ENCODE data around the gene AFF1.
"Not testable (repeated sequence)": the region's sequence is repeated elsewhere in the genome, so short reads cannot be mapped to it uniquely, and the experiment has no call there.

AFF1 gene

DNA sequence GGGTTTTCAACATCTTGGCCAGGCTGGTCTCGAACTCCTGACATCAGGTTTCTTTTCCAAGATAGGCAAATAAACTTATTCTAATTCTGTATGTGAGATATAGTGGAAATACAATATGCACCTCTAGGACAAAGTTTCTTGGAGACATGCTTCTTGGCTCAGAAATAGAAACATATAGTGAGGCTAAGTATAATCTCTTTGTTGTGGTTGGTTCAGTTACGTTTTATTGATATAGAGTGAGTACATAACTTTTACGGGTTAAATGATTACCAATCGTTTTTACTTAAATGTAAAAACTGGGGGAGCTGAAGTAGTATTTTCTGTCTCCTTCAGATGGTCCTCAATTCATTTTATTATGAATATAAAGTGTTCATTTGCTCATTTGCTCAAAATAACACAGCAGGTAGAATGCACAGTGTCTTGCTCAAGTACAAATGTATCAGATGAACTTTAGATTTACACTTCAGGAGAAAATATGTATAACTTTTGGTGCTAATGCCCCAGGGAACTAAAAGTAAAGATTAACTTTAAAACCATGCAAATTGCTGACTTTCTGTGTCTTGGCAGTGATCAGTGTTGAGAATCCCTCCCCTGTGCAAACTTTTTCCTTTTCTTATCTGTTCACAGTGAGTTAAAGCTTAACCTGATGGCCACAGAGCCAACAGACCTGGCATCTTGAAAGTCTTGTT, 77.6 kb downstream of the AFF1 start:
- no peak for DNase-seq

DNA sequence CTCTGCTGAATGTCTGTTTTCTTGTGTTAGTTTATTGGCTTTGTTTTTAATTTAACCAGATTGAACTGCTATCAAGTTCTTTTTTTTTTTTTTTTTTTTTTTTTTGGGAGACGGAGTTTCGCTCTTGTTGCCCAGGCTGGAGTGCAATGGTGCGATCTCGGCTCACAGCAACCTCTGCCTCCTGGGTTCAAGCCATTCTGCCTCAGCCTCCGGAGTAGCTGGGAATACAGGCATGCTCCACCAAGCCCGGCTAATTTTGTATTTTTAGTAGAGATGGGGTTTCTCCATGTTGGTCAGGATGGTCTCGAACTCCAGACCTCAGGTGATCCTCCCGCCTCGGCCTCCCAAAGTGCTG, 78.1 kb downstream of the AFF1 start:
- DNase-seq = not testable (repeated sequence)

GRCh38 chr4:87014284-87014782, 79.5 kb downstream of the AFF1 start:
- no peak for DNase-seq

DNA sequence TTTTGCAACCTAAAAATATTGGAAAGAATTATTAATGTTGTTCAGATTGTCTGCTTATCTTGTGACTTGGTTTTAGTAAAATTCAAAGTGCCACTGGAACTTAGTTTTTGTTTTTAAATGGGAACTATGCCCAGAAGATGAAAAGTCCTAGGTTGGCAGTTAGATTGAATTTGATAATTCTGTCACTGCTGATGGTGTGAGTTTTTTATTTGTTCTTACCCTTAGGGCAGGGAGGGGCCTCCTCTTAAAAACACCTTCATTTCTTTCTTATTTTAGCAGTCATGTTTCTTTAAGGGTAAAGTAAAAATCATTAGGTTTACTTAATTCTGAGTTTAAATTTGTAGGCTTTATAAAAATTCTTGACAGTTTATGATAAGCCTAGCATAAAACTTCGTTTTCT, 80.6 kb downstream of the AFF1 start:
- DNase-seq = no peak

- DNase-seq = no peak
Measured at GRCh38 chr4:87017580-87018342, 83.0 kb downstream of the AFF1 start.

- DNase-seq = no peak
Measured at GRCh38 chr4:87018753-87019152, 83.9 kb downstream of the AFF1 start.

DNA sequence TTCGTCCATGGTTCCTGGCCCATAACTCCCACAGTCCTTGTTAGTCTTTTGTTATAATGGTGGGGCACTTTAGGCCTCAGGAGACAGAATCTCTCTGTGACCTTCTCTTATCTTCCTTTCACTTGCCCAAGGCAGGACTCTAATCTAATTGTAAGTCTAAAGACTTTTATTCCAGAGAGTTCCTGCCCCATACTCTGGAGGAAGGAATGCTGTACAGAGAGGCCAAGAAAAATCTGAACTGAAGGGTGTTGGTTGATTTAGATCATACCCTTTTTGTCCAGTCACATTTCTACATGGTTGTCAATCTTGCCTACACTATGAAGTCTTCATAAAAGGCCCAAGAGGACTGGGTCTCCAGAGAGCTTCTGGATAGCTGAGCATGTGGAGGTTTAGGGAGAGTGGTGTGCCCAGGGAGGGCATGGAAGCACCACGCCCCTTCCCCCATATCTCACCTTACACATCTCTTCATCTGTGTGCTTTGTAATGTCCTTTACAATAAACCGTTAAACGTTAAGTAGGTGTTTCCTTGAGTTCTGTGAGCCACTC, 84.5 kb downstream of the AFF1 start:
- DNase-seq = no peak

- DNase-seq = no peak
Measured at GRCh38 chr4:87019898-87020297, 85.1 kb downstream of the AFF1 start.

DNA sequence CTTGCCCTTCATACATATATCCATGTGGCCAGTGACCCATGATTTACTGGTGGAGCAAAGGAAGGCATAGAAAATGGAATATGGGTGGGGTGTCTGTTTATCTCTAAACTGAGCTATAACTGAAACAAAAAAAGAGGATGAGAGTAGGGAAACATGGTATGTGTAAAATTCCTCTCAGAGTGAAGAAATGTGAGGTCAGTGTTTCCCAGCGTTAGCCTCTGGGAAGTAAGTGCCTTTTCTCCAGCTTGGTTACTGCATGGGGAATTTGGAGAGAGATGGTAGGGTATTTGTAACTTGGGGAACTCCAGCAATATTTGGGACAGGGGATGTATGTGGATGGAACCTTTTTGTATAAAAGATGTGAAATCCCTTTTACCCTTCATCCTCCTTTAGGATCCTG, 89.4 kb downstream of the AFF1 start:
- no peak for DNase-seq

DNA sequence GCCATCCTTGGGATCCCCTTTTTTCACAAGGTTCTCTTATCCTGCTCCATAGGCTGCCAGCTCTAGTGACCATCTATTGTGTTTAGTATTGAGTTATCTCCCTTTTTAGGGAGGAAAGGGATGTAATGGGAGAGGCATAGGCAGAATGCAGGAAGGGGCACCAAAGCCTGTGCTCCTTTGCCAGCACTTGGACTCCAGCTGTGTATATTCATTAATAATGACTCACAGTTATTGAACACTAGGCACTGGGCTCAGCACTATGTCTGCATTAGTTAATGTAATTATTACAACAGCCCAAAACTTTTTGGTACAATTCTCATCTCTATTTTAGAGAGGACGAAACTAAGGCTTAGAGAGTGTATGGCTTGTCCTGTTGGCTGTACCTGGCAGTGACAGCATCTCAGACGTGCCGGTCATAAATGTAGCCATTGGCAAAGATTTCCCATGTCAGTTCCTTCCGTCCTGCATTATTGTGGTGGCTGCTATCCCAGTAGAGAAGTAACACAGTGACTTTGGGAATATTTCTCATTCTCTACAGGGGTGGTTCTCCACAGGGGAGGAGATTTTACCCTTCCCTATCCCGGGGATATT, 90.3 kb downstream of the AFF1 start:
- no peak for DNase-seq

- no peak for DNase-seq
Measured at GRCh38 chr4:87025614-87026041, 90.8 kb downstream of the AFF1 start.

- no peak for DNase-seq
Measured at GRCh38 chr4:87026800-87027495, 92.1 kb downstream of the AFF1 start.

GRCh38 chr4:87029356-87029755, 94.5 kb downstream of the AFF1 start:
- DNase-seq = no peak

GRCh38 chr4:87030124-87030523, 95.3 kb downstream of the AFF1 start:
- DNase-seq = no peak

GRCh38 chr4:87030755-87031441, 96.1 kb downstream of the AFF1 start:
- DNase-seq = no peak

- no peak for DNase-seq
Measured at GRCh38 chr4:87031920-87032319, 97.1 kb downstream of the AFF1 start.

DNA sequence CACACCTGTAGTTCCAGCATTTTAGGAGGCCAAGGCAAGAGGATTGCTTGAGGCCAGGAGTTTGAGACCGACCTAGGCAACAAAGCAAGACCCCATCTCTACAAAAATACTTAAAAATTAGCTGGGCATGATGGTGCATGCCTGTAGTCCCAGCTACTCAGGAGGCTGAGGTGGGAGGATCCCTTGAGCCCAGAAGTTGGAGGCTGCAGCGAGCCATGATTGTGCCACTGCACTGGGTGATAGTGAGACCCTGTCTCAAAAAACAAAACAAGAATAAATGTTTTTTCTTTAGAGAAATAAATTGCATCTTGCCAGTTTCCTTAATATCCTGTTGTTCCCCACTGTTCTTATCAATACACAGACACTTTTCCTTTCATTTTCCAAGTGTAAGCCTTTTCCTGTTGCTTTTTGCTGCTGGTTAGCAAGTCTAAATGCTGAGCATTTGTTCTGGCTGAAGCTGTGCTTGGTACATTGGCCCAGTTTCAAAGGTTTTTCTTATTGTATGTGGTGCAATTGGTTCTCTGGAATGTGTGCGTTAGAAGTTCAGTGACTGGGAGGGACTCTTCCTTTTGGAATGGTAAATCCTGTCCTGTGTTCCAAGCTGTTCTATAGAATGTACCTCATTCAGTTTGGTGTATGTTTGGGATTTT, 98.2 kb downstream of the AFF1 start:
- no peak for DNase-seq

GRCh38 chr4:87033902-87034301, 99.1 kb downstream of the AFF1 start:
- no peak for DNase-seq

GRCh38 chr4:87034527-87034926, 99.7 kb downstream of the AFF1 start:
- DNase-seq = no peak

DNA sequence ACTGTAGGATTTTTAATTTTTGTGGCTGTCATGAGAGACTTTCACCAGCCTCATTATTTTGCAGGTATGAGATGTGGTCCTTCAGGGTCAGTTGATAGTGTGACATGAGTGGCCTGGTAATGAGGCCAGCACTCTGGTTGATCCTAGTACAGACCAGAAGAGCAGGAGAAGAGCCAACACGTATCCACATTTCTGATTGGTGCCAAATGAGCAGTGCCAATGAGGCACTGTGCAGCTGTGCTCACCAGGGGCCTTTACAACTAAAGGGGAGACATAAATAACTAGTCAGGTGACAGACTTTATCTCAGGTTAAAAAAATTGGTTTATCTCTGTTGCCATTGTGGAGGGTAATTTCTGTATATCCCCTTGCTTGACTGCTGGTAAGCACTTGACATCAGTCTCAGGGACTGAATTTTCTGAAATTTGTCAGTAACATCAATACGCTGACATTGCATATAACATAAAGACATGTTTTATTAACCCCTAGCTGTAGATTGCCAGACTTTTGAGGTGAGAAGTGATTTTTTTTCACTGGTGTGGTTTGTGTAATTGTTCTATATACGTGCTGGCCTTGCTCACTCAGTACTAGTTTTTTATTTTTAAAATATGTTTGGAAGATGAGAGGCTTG, 101.2 kb downstream of the AFF1 start:
- DNase-seq = no peak

DNA sequence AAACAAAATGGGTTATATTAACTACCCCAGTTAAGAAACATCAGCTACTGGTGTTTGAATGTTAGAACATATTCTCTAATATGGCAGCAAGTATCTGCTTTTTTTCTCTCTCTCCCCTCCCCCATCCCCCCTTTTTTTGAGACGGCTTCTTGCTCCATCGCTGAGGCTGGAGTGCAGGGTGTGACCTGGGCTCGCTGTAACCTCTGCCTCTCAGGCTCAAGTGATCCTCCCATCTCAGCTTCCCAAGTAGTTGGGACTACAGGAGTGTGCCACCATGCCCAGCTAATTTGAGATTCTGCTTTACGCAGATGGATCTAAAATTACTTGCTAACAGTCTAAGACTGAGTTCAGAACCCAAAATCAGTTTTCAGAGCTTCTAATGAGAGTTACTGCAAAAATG, 101.9 kb downstream of the AFF1 start:
- no peak for DNase-seq

GRCh38 chr4:87037171-87037570, 102.4 kb downstream of the AFF1 start:
- not testable (repeated sequence) for DNase-seq
